GM13976 (cell line): ENCODE results near the gene INSIG1.

Experiments
- DNase-seq: peaks from one replicate; pipeline ENCODE4 v3.0.0; 2012; ENCODE audit warnings: low spot score
- CTCF ChIP-seq: IDR thresholded peaks from 2 replicates; pipeline ENCODE4 v1.5.1; 2012; ENCODE audit warnings: borderline replicate concordance, mild to moderate bottlenecking; ENCODE audit not compliant: insufficient read depth; ENCODE audit errors: extremely low read depth, missing control alignments, control extremely low read depth
- in situ Hi-C: fragments of 300-500 bp; cut with MboI; formaldehyde crosslinking; loops from one replicate; pipeline ENCODE4 v1.12.0; 2022; ENCODE audit warnings: low sequenced_read_pairs, mixed read lengths, inconsistent platforms; ENCODE audit not compliant: unreplicated experiment

Gene INSIG1

GRCh38 chr7:155265144-155265543 lies 32.5 kb upstream of the INSIG1 start:
- TF ChIP-seq CTCF, result no peak
- DNase-seq, result no peak
- in situ Hi-C loops, result no loop called here

DNA sequence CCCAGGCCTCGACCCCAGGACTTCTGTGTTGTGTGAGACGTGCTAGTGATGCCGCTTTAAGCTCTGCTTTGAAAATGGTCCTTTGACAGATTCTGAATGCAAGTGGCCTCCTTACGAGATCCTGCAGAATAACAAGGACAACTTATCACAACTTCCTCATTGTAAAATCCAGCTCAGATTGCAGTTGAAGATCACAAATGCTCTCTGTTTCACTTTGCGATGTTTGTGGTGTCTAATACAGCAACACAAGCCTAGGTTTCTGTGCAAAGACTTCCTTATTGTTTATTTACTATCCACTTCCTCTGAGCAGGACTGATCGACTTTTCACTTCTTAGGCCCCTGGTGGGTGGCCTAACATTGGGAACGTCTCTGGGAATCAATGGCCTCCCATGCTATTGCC lies 31.7 kb upstream of the INSIG1 start:
- in situ Hi-C loops, result no loop called here
- TF ChIP-seq CTCF, result no peak
- DNase-seq, result no peak

GRCh38 chr7:155266440-155266839 lies 31.2 kb upstream of the INSIG1 start:
- in situ Hi-C loops, result no loop called here
- DNase-seq, result no peak
- TF ChIP-seq CTCF, result no peak

- TF ChIP-seq CTCF, result no peak
- DNase-seq, result no peak
- in situ Hi-C loops, result no loop called here
Measured at GRCh38 chr7:155267023-155267422, 30.7 kb upstream of the INSIG1 start.

DNA sequence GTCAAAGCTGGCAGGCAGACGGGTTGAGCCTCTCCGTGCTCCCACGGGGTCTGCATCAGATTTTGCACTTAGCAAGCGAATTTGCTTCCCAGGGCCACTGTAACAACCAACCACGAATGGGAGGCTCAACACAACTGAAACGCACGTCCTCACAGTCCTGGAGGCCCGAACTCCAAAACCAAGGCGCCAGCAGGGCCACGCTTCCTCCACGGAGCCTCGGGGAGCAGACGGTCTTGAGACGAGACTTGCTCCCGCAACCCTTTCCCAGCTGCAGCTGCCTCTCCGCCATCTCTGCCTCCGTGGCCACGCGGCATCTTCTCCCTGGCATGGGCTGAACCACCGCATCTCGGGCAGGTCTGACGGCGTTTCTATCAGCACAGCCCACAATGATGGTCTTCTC lies 30.2 kb upstream of the INSIG1 start:
- in situ Hi-C loops, result no loop called here
- no peak for TF ChIP-seq CTCF
- DNase-seq, result no peak

GRCh38 chr7:155268211-155268610 lies 29.5 kb upstream of the INSIG1 start:
- in situ Hi-C loops, result no loop called here

More at GRCh38 chr7:155268211-155268610, 29.5 kb upstream of the INSIG1 start:
- no peak for TF ChIP-seq CTCF
- DNase-seq, result no peak
